Mucosa of stomach (tissue), 1 donor: ENCODE data around the gene C2orf49.

Experiments
- H3K27me3 ChIP-seq: one replicate; pipeline ENCODE4 v1.7.0; 2013; ENCODE audit warnings: mild to moderate bottlenecking, low read length; ENCODE audit not compliant: control insufficient read depth, insufficient read depth
- H3K36me3 ChIP-seq: one replicate; pipeline ENCODE4 v1.7.0; 2013; ENCODE audit warnings: low read length; ENCODE audit not compliant: control insufficient read depth, insufficient read depth
- H3K4me1 ChIP-seq: one replicate; pipeline ENCODE4 v1.7.0; 2013; ENCODE audit warnings: mild to moderate bottlenecking, low read length; ENCODE audit not compliant: control insufficient read depth, insufficient read depth
- H3K4me3 ChIP-seq: one replicate; pipeline ENCODE4 v1.7.0; 2013; ENCODE audit warnings: low read length
- H3K9ac ChIP-seq: one replicate; pipeline ENCODE4 v1.7.0; 2013; ENCODE audit warnings: mild to moderate bottlenecking, low read length, moderate library complexity
- H3K9me3 ChIP-seq: one replicate; pipeline ENCODE4 v1.7.0; 2013; ENCODE audit warnings: mild to moderate bottlenecking, low read length, moderate library complexity; ENCODE audit not compliant: control insufficient read depth
- donor health status: Pancreatic carcinoma.

The C2orf49 gene

GRCh38 chr2:105369777-105370690 lies 32.7 kb downstream of the C2orf49 start:
- H3K9ac ChIP-seq = no peak overlapping the region
- peaks cover 25% of the 10 kb centered on the region for H3K36me3 ChIP-seq
- no peaks in the 10 kb centered on the region for H3K27me3 ChIP-seq
- H3K9me3 ChIP-seq = no peaks in the 10 kb centered on the region
- no peak overlapping the region for H3K4me3 ChIP-seq
- peaks cover 57% of the 10 kb centered on the region for H3K4me1 ChIP-seq

DNA sequence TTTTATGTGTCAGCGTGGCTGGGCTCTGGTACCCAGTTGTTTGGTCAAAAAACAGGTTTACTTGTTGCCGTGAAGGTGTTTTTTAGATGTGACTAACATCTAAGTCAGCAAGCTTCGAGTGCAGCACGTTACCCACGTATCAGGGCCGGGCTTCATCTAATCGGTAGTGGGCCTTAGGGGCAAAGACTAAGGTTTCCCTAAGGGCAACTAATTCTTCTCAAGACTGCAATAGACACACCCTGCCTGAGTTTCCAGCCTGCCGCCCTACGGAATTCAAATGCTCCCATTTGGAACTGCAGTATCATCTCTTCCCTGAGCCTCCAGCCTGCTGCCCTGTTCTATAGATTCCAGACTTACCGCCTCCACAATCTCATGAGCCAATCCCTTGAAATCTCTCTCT lies 33.8 kb downstream of the C2orf49 start:
- Histone ChIP-seq H3K4me3 (no peak overlapping the region), H3K9me3 (no peaks in the 10 kb centered on the region), H3K4me1 (peaks cover 68% of the 10 kb centered on the region), H3K9ac (no peak overlapping the region), H3K36me3 (peaks cover 25% of the 10 kb centered on the region), H3K27me3 (no peaks in the 10 kb centered on the region)

- Histone ChIP-seq H3K4me1 (peaks cover 72% of the 10 kb centered on the region), H3K4me3 (no peak overlapping the region), H3K27me3 (no peaks in the 10 kb centered on the region), H3K9ac (no peak overlapping the region), H3K9me3 (no peaks in the 10 kb centered on the region), H3K36me3 (peaks cover 25% of the 10 kb centered on the region)
These were observed 34.5 kb downstream of the C2orf49 start for GRCh38 chr2:105371810-105372209.

GRCh38 chr2:105373344-105373781 lies 36.0 kb downstream of the C2orf49 start:
- H3K4me3 ChIP-seq = no peak overlapping the region
- H3K27me3 ChIP-seq = no peaks in the 10 kb centered on the region
- H3K36me3 ChIP-seq = peaks cover 17% of the 10 kb centered on the region
- H3K9ac ChIP-seq = peak overlapping the region; percentile 36
- H3K4me1 ChIP-seq = peaks cover 80% of the 10 kb centered on the region
- no peaks in the 10 kb centered on the region for H3K9me3 ChIP-seq

DNA sequence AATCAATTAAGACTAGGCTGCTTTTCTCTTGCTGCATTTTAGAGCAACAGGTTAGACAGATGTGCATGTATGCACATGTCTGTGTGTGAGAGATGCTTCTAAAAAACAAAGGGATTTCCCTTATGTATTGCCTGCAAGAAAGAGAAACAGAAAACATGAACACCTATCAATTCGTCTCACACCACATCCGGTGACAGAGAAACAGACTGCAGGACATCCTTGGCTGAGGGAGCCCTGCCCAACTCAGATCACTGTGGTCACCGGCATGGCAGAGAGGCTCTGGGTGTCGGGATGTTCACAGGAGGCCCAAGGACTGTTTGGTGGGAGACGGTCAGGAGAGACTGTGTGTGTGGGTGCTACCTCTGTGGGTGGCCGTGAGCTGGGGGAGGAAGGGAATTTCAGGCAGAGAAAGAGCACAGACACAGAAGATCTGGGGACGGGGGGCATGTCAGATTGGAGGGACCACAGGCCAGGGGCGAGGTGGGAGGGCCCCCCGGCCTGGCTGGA lies 36.6 kb downstream of the C2orf49 start:
- peaks cover 80% of the 10 kb centered on the region for H3K4me1 ChIP-seq

DNA sequence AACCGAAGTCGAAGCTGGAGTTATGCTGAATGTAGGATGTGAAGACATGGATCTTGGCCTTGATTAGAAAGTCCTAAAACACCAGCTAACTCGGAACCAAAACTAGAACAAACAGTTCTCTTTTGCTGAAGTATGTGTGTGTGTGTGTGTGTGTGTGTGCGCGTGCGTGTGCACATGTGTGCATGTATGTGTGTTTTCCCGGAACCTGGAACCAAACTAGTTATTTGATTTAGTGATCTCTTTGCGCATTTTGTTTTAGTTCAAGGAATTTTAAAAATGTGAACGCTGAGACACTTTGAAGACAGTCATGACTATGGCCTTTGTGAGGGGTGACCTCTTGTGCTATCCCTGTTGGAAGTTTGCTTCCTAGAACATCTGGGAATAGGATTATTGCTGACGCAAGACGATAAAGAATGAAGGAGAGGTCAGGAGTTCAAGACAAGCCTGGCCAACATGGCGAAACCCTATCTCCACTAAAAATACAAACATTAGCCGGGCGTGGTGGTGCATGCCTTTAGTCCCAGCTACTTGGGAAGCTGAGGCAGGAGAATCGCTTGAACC lies 37.7 kb downstream of the C2orf49 start:
- Histone ChIP-seq H3K4me1 (peaks cover 81% of the 10 kb centered on the region), H3K27me3 (no peaks in the 10 kb centered on the region), H3K9ac (peak overlapping the region; percentile 36), H3K4me3 (no peak overlapping the region), H3K36me3 (peaks cover 17% of the 10 kb centered on the region), H3K9me3 (no peaks in the 10 kb centered on the region)

More for the DNA sequence above, 36.6 kb downstream of the C2orf49 start:
- Histone ChIP-seq H3K36me3 (peaks cover 17% of the 10 kb centered on the region), H3K9me3 (no peaks in the 10 kb centered on the region), H3K27me3 (no peaks in the 10 kb centered on the region), H3K4me3 (no peak overlapping the region), H3K9ac (peak overlapping the region; percentile 36)

DNA sequence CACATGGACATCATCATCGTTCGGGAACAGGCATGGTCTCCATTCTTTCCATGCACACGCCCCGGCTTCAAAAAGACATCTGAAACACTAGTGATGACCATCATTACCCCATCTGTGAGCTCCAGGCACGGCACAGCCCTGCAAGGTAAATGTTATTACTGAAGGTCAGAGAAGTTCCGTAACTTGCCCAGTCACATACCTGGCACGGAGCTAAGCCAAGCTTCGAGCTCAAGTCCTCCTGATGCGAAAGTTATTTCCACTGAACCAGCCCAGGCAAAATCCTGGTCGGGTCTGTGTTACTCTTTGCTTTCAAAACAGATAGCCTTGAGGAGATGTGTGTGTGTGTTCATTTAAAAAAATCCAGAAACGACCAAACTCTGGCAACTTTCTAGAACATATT lies 38.7 kb downstream of the C2orf49 start:
- H3K27me3 ChIP-seq = no peaks in the 10 kb centered on the region
- H3K36me3 ChIP-seq = peaks cover 10% of the 10 kb centered on the region
- no peaks in the 10 kb centered on the region for H3K9me3 ChIP-seq
- peaks cover 84% of the 10 kb centered on the region for H3K4me1 ChIP-seq
- H3K9ac ChIP-seq = no peak overlapping the region
- H3K4me3 ChIP-seq = no peak overlapping the region

DNA sequence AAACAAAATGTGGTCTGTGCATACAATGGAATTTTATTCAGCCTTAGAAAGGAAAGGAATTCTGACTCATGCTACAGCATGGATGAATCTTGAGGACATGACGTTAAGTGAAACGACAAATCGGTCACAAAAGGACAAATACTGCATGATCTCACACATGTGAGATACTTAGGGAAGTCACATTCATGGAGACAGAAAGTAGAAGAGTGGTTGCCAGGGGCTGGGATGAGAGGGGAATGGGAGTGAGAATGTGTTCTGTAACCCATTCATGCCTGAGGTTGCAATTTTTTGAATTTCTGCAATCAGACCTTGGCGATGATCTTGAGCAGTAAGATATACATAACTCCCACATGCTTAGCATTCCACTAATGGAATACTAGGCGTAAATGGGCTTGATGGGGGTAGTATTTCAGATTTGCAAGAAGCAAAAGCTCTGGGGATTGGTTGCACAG lies 39.5 kb downstream of the C2orf49 start:
- Histone ChIP-seq H3K36me3 (peaks cover 7% of the 10 kb centered on the region), H3K4me1 (peaks cover 84% of the 10 kb centered on the region), H3K9ac (no peak overlapping the region), H3K4me3 (no peak overlapping the region), H3K9me3 (no peaks in the 10 kb centered on the region), H3K27me3 (no peaks in the 10 kb centered on the region)

DNA sequence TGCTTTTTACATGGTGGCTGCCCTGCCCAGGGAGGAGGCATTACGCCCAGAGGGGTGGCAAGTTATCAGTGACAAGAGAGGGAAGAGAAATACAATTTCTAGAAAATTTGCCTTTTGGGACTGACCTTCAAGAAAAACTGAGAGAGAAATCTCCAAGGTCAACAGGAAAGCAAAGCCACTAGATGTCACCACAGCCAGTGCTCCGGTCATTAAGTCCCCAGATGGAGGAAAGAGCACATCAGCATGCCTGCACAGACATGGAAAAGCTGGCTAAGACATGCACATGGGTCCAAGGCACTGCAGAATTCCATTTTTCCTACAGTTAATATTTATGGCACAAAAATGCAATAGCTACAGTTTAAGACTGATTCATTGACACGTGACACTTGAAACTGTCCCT lies 40.5 kb downstream of the C2orf49 start:
- no peaks in the 10 kb centered on the region for H3K9me3 ChIP-seq
- H3K27me3 ChIP-seq = no peaks in the 10 kb centered on the region
- peaks cover 79% of the 10 kb centered on the region for H3K4me1 ChIP-seq
- no peak overlapping the region for H3K9ac ChIP-seq
- no peak overlapping the region for H3K4me3 ChIP-seq
- H3K36me3 ChIP-seq = peaks cover 7% of the 10 kb centered on the region

GRCh38 chr2:105378276-105378840 lies 41.0 kb downstream of the C2orf49 start:
- Histone ChIP-seq H3K27me3 (no peaks in the 10 kb centered on the region), H3K9me3 (no peaks in the 10 kb centered on the region), H3K9ac (no peak overlapping the region), H3K4me1 (peaks cover 74% of the 10 kb centered on the region), H3K36me3 (peaks cover 2% of the 10 kb centered on the region), H3K4me3 (no peak overlapping the region)

- peaks cover 74% of the 10 kb centered on the region for H3K4me1 ChIP-seq
- no peaks in the 10 kb centered on the region for H3K36me3 ChIP-seq
- H3K9me3 ChIP-seq = no peaks in the 10 kb centered on the region
- no peak overlapping the region for H3K9ac ChIP-seq
- H3K27me3 ChIP-seq = no peaks in the 10 kb centered on the region
- H3K4me3 ChIP-seq = no peak overlapping the region
These were observed 41.6 kb downstream of the C2orf49 start for GRCh38 chr2:105378921-105379383.

DNA sequence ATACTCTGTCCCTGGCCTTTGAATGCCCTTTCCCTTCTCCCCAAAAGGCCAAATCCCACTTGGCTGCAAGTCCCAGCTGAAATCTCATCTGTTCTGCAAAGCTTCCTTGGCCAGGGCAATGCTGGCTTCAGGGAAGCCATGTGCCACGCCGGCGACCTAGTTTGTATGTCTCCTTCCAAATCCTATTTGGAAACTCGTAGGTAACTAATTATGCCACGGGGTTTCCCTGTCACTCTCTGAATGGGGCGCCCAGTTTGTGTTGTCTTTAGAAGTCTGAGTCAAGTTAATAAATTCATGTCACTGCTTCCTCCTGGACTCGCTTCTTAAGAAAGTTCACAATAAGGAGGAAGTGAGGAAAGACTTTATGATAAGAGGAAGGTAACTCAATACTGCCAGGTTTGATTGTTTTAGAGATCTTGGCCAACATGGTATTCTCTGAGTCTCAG lies 42.4 kb downstream of the C2orf49 start:
- Histone ChIP-seq H3K27me3 (no peaks in the 10 kb centered on the region), H3K9ac (no peak overlapping the region), H3K4me3 (no peak overlapping the region), H3K36me3 (peaks cover 2% of the 10 kb centered on the region), H3K4me1 (peaks cover 74% of the 10 kb centered on the region), H3K9me3 (no peaks in the 10 kb centered on the region)
